Suprapubic skin (tissue), 3 donors: ENCODE data around the gene KIRREL3.

Source experiments
- CTCF ChIP-seq, 2 donors: fragments of 200-600 bp in 1 of 2; fragments of 450-650 bp in 1 of 2; sonication (generic) in 1 of 2; IDR thresholded peaks; one replicate each; pipeline ENCODE4 v1.5.1; 2016 to 2019; ENCODE audit warnings: antibody characterized with exemption in 2 of 2, mild to moderate bottlenecking in 1 of 2, moderate library complexity in 1 of 2
- POLR2A ChIP-seq, 2 donors: fragments of 450-650 bp; IDR thresholded peaks; one replicate each; pipeline ENCODE4 v1.6.1; 2017; ENCODE audit warnings: antibody characterized with exemption in 2 of 2, mild to moderate bottlenecking in 2 of 2, moderate library complexity in 2 of 2

GRCh38 chr11:126596474-126596873 lies 404.1 kb downstream of the KIRREL3 start:
- no peak for TF ChIP-seq CTCF (IDR thresholded peaks at IDR 0.05)
- TF ChIP-seq POLR2A (IDR thresholded peaks at IDR 0.05): no peak
